ENCODE data around the gene CDC42SE2.

- TF ChIP-seq CTCF (IDR thresholded peaks at IDR 0.05; ENCODE audit: low read length) (no peak), EZH2 (IDR thresholded peaks at IDR 0.05; ENCODE audit: borderline replicate concordance, low read length) (no peak)
Observed at GRCh38 chr5:131328536-131329285, 64.9 kb downstream of the CDC42SE2 start.

All from OCI-LY1 (cell line).